ENCODE results near the gene KRTAP12-3. TPM values are rescaled to one million over a fixed set of nuclear protein-coding genes. Genes with fewer than 3 reads are reported as not detected.

KRTAP12-3 gene
- total RNA-seq, 4 donors from 2014 or later, result not detected

DNA sequence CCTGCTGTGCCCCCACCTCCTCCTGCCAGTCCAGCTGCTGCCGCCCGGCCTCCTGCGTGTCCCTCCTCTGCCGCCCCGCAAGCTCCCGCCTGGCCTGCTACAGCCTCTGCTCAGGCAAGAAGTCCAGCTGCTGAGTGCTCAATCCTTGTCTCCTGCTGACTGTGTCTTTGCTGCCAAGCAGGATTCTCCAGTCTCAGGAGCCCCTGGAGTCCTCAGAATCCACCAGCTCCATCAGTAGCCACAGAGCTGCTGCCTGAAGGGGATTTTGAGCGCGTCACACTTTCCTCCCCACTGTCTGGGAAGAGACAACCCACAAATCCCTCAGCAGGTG, 10.5 kb upstream of the KRTAP12-3 start:
- no peak for DNase-seq
- no peaks in the 10 kb centered on the region for H3K27me3 ChIP-seq
- intact Hi-C loops (cut with DNase I; ENCODE audit: low total_unique reads), result no loop called here

GRCh38 chr21:44648557-44649311, 9.0 kb upstream of the KRTAP12-3 start:
- Histone ChIP-seq H3K36me3 (no peaks in the 10 kb centered on the region), H3K9me3 (no peaks in the 10 kb centered on the region), H3K4me3 (no peak overlapping the region), H3K4me1 (no peaks in the 10 kb centered on the region), H3K27ac (no peak overlapping the region), H3K27me3 (no peaks in the 10 kb centered on the region)
- no peak for TF ChIP-seq POLR2A (IDR thresholded peaks at IDR 0.05)
- TF ChIP-seq CTCF (IDR thresholded peaks at IDR 0.05), result no peak
- DNase-seq, result no peak
- intact Hi-C loops (cut with DNase I; ENCODE audit: low total_unique reads), result no loop called here

More for the DNA sequence above, 10.5 kb upstream of the KRTAP12-3 start:
- Histone ChIP-seq H3K27ac (no peak overlapping the region), H3K4me3 (no peak overlapping the region), H3K4me1 (no peaks in the 10 kb centered on the region), H3K36me3 (no peaks in the 10 kb centered on the region), H3K9me3 (no peaks in the 10 kb centered on the region)
- TF ChIP-seq CTCF (IDR thresholded peaks at IDR 0.05) (no peak), POLR2A (IDR thresholded peaks at IDR 0.05) (no peak)

GRCh38 chr21:44649521-44650100, 8.1 kb upstream of the KRTAP12-3 start:
- Histone ChIP-seq H3K4me3 (no peak overlapping the region), H3K9me3 (no peaks in the 10 kb centered on the region), H3K27ac (no peak overlapping the region), H3K36me3 (no peaks in the 10 kb centered on the region), H3K27me3 (no peaks in the 10 kb centered on the region), H3K4me1 (no peaks in the 10 kb centered on the region)
- intact Hi-C loops (cut with DNase I; ENCODE audit: low total_unique reads), result no loop called here
- TF ChIP-seq CTCF (IDR thresholded peaks at IDR 0.05), result no peak
- TF ChIP-seq POLR2A (IDR thresholded peaks at IDR 0.05), result no peak
- no peak for DNase-seq

- TF ChIP-seq POLR2A (IDR thresholded peaks at IDR 0.05) (no peak), CTCF (IDR thresholded peaks at IDR 0.05) (no peak)
- intact Hi-C loops (cut with DNase I; ENCODE audit: low total_unique reads), result no loop called here
- Histone ChIP-seq H3K4me3 (no peak overlapping the region), H3K4me1 (no peaks in the 10 kb centered on the region), H3K9me3 (no peaks in the 10 kb centered on the region), H3K36me3 (no peaks in the 10 kb centered on the region), H3K27ac (no peak overlapping the region), H3K27me3 (no peaks in the 10 kb centered on the region)
- DNase-seq, result no peak
These were observed 7.3 kb upstream of the KRTAP12-3 start for GRCh38 chr21:44650265-44650972.

All from uterus (tissue), 4 donors.